GM19025 (cell line): ENCODE measurements around the gene ZNF107.
"Not testable (repeated sequence)": the region's sequence is repeated elsewhere in the genome, so short reads cannot be mapped to it uniquely, and the experiment has no call there.

Experiments used
- ATAC-seq: cut with Tn5 transposase; IDR thresholded peaks from one replicate; pipeline ENCODE4 v1.9.1; 2021; ENCODE audit warnings: mild to moderate bottlenecking, low read depth, moderate library complexity; ENCODE audit not compliant: unreplicated experiment

Gene ZNF107

DNA sequence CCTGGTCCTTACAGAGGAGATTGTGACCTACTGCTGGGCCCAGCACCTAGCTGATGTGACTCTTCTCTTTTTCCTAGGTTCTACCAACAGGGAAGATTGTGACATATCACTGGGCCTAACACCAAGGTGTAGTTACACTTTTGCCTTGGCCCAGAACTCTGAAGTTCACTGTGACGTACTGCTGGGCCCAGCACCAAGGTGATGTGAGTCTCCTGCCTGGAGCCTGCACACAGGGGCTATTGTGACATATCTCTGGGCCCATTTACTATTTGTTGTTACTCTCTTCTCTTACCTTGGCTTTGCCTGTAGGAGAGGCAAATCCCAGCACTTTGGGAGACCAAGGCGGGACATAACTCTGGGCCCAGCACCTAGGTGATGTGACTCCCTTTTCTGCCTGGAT lies 23.1 kb upstream of the ZNF107 start:
- no peak for ATAC-seq

DNA sequence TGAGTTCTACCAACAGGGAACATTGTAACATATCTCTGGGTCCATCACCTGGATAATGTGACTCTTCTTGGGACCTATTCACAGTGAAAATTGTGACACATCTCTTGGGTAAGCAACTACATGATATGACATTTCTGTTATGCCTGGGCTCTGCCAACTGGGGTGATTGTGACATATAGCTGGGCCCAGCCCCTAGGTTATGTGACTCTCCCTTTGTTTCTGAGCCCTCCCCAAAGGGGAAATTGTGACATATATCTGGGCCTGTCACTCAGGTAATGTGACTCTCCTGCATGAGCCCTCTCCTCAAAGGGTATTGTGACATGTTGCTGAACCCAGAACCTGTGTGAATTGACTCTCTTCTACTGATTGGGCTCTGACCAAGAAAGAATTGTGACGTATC lies 22.4 kb upstream of the ZNF107 start:
- ATAC-seq = no peak

DNA sequence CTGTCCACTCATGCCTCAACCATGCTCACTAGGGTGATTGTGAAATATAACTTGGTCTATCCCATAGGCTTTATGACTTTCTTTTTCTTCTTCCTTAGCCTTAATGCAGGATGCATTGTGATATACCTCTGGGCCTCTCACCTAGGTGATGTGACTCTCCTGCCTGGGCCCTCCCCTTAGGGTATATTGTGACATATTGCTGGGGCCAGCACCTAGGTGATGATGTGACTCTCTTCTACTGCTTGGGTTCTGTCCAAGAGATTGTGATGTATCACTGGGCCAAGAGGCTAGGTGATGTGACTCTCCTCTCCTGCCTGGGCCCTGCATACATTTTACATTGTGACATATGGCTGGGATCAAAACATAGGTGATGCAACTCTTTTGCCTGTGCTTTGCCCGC lies 14.7 kb upstream of the ZNF107 start:
- no peak for ATAC-seq

DNA sequence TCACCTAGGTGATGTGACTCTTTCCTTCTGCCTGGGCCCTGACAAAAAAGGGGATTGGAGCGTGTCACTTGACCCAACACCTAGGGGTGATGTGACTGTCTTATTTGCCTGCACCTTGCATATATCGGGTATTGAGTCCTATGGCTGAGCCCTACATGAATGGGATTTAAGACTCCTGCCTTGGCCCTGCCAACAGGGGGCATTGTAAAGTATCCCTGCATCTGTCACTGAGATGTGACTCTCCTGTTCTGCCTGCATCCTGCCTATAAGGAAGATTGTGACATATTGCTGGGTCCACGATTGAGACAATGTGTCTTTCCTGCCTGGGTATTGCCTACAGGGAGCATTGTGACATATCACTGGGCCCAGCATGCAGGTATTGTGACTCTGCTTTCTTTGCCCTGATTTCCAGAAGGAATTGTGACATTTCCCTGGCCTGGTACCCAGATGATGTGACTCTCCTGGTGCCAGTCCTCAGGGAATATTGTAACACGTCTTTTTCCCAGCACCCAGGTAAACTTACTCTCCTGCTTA lies 14.2 kb upstream of the ZNF107 start:
- no peak for ATAC-seq

DNA sequence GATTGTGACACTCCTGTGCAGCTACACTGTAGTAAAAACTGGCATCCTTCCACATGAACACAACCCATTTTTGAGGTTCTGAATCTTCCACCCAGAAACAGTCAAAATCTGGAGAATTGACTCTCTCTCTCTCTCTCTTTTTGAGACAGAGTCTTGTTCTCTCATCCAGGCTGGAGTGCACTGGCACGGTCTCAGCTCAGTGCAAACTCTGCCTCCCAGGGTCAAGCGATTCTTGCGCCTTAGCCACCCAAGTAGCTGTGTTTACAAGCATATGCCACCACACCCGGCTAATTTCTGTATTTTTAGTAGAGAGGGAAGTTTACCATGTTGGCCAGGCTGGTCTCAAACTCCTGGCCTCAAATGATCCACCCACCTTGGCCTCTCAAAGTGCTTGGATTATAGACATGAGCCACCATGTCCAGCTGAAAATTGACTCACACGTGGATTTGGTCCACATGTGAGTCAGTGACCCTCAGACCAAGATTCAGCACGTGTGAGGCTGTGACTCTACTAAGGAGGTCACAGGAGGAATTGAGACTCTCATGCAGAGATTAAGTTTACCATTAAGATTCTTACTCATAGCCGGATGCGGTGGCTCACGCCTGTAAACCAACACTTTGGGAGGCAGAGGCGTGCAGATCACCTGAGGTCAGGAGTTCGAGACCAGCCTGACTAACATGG lies 12.1 kb upstream of the ZNF107 start:
- ATAC-seq = no peak

DNA sequence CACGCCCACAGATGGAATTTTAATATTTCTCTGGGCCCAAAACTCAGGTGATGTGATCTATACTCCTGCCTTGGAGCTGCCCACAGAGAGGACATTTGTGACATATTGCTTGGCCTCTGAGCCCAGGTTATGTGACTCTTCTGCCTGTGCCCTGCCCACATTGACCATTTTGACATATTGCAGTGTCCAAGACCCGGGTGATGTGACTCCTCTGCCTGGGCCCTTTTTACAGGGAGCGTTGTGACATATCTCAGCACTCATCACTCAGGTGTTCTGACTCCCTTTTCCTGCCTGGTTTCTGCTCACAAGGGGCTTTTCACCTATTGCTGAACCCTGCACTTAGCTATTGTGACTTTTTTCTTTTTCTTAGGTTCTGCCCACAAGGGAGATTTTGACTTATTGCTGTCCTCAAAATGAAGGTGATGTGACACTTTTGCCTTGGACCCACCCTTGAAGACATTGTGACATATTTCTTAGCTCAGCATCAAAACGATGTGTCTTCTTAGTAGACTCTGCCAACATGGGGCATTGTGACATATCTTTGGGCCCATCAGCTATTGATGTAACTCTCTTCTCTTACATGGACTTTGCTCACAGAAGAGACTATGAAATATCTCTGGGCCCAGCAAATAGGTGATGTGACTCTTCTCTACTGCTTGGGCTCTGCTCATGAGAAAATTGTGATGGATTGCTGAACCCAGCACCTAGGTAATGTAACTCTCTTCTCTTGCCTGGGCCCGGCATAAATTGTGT lies 11.0 kb upstream of the ZNF107 start:
- no peak for ATAC-seq

DNA sequence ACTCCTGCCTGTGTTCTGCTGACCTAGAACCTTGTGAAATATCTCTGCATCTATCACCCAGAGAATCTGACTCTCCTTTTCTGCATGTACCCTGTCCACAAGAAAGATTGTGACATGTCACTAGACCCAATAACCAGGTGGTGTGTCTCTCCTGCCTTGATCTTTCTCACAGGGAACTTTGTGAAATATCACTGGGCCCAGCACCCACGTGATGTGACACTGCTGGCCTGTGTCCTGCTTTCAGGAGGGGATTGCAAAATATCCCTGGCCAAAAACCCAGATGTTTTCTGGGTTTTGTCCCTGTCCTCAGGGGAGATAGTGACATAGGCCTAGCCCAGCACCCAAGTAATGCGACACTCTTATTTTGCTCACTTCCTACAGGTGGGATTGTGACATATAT lies 10.1 kb upstream of the ZNF107 start:
- no peak for ATAC-seq

DNA sequence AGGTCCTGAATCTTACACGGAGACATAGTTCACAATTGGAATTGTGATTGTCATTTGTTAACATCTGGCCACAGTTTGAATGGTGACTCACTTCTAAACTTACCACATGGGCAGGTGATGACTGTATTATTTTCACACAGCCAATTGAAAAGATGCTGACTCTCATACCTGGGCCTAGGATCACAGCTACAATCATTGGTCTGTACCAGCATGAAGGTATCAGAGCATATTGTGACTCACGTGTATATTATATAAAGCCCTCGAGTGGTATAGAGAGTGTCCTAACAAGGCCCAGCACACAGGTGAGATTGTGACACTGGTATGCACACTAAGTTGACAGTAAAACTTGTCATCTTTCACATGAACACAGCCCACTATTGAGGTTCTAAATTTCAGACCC lies 9.4 kb upstream of the ZNF107 start:
- no peak for ATAC-seq

DNA sequence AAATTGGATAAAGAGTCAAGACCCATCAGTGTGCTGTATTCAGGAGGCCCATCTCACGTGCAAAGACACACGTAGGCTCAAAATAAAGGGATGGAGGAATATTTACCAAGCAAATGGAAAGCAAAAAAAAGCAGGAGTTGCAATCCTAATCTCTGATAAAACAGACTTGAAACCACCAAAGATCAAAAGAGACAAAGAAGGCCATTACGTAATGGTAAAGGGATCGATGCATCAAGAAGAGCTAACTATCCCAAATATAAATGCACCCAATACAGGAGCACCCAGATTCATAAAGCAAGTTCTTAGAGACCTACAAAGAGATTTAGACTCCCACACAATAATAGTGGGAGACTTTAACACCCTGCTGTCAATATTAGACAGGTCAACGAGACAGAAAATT lies 3.8 kb upstream of the ZNF107 start:
- not testable (repeated sequence) for ATAC-seq

DNA sequence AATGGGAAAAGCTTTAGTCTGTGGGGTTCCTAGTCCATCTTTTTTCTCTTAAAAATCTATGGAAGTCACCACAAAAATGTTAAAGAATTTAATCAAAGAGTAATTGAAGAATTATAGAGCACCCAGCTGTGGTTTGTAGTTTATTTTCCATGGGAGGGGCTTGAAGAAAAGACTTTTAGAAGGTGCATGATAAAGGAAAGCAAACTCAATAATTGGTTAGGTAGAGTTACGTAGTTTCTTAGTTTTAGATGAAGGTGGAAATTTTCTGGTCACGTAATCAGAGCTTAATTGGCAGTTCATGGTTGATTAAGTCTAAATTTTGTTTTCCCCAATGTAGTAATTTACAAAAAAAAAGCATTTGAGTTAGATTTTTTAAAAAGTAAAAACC lies 724 bp downstream of the ZNF107 start:
- ATAC-seq = no peak

DNA sequence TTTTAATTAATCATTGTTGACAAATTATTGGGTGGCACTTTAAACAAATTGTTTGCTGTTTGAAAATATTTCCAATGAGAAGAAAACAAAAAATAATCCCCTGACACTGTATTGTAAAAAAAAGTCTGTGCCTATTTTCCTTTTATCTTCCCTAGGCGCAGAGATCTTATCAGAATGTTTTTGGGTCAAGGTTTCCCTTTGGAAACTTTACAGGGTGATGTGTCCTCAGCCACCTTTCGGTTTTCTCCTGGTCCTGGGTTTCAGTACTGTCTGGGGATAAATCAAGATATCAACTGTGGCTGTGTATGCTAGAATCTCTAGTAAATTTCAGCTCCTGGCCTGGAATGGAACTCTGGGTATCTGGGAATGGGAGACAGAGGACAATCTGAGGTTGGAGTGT lies 1.4 kb downstream of the ZNF107 start:
- ATAC-seq = no peak

DNA sequence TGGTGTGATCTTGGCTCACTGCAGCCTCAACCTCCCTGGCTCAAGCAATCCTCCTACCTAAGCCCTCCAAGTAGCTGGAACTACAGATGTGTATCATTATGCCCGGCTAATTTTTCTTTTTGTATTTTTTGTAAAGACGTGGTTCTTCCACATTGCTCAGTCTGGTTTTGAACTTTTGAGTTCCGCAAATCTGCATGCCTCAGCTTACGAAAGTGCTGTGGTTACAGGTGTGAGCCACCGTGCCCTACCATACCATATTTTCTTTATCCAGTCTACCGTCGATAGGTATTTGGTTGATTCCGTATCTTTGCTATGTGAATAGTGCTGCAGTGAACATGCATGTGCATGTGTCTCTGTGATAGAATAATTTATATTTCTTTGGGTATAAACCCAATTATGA lies 6.5 kb downstream of the ZNF107 start:
- no peak for ATAC-seq

DNA sequence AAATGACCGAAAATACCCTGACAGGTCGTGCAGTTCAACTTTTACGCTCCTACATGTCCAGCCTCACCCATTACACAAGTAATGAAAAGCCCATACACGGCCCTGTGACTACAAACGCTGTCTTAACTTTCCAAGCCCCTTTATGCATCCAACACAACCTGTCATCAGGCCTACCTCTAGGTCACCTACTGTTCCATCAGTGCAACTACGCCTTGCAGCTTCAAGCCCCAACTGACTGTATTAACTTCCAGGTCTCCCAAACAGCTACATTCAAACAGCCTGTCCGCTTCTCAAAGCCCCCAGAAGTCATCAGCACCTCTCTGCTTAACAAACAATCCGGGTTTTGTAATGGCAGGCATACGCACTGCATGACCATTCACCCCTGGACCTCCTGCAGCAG lies 19.2 kb downstream of the ZNF107 start:
- no peak for ATAC-seq

DNA sequence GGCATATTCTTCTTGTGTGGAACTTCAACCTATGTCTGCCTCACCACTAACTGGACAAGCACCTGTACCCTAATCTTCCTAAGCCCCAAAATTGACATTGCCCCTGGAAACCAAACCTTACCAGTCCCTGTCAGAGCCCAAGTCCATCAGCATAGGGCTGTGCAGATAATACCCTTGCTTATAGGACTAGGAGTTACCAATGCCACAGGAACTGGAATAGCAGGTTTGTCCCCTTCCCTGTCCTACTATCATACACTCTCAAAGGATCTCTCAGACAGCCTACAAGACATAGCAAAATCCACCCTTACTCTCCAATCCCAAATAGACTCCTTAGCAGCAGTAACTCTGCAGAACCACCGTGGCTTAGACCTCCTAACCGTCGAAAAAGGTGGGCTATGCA lies 19.8 kb downstream of the ZNF107 start:
- no peak for ATAC-seq

DNA sequence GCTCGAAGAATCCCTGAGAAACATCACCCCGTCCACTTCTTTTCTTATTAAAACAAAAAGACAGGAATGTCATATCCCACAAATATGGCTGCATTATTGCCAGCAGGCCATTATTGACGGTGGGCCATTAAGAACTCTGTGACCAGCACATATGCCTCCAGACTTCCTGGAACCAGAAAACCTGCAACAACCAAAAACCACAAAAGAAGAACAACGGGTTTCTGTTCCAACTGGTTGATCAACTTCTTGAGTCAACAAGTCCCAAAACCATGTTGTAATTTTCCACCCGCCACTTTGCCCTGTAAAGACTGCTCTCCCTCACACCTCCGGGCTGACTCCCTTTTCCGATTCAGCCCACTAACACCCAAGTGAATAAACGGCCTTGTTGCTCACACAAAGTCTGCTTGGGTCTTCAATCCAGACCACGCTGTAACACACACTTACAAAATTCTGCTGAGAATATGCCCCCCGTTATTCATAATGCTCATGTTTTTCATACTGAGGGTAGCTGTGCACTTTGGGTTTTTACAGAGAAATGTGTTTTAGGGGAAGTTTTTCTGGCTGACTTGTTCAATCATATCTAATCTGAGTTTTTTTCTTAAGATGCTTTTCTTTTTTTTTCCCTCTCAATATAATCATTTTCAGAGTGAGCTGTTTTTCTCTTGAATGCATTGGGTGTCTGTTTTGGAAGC lies 20.7 kb downstream of the ZNF107 start:
- ATAC-seq = no peak

DNA sequence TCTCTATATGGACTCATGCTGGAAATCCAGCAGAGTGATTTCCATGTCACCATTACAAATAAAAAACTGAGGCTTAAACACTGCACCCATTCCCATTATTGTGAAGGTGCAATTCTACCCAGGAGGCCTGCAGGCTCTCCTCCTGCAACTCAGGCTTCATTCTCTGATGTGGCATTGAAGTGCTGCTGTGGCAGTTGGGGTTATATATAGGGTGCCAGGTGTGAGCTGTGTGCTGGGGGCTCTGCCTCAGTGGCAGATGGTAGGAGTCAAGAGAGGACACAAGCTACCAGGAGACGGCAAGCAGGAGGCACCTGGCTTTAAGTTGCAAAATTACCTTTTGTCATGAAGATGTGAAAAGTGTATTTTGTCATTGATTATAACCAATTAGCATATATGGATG lies 21.3 kb downstream of the ZNF107 start:
- no peak for ATAC-seq

DNA sequence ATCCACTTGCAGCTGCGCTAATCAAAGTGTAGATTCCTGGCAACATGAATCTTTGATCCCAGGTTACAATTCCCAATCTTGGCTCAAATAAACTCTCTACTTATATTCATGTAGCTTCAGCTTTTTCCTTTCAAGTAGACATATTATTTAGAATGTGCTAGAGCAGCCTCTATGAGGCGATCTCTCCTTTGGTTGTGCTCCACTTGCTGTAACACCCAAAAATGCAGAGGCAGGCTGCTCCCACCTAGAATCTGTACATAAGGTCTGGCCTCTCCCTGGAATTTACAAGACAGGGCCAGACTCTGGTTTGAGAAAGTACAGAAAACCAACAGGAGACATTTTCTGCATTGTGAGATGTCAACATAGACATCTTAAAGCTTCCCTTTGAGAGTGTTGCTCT lies 23.1 kb downstream of the ZNF107 start:
- ATAC-seq = no peak

DNA sequence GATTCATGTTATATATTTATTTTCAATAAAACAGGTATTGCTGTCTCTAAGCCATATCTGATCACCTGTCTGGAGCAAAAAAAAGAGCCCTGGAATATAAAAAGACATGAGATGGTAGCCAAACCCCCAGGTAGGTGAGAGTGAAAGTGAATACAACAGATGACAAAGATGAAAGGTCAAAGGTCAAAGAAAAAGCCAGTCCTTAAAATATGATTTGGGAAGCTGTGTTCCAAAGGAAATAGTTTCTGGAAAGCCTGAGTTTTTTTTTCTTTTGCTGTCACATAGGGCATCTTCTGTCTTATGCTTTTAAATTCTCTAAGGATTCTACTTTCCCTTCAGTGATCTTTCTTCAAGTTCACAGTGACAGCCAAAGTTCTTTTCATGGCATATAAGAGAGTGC lies 25.9 kb downstream of the ZNF107 start:
- no peak for ATAC-seq

DNA sequence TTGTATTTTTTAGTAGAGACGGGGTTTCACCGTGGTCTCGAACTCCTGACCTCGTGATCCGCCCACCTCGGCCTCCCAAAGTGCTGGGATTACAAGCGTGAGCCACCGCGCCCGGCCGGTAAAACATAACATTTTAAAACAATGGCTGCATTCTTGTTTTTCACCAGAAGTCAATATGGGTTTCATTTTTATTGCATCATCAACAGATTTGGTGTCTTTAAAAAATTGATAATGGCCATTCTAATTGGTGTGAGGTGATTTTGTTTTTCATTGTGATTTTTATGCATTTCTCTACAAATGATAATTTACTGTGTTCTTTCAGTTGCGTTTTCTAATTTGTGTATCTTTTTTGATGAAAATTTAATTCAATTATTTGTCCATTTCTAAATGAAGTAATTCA lies 31.9 kb downstream of the ZNF107 start:
- not testable (repeated sequence) for ATAC-seq

DNA sequence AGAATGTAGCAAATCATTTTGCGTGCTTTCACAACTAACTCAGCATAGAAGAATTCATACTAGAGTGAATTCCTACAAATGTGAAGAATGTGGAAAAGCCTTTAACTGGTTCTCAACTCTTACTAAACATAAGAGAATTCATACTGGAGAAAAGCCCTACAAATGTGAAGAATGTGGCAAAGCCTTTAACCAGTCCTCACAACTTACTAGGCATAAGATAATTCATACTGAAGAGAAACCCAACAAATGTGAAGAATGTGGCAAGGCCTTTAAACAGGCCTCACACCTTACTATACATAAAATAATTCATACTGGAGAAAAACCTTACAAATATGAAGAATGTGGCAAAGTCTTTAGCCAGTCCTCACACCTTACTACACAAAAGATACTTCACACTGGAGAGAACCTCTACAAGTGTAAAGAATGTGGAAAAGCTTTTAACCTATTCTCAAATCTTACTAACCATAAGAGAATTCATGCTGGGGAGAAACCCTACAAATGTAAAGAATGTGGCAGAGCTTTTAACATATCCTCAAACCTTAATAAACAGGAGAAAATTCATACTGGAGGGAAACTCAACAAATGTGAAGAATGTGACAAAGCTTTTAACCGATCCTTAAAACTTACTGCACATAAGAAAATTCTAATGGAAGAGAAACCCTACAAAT lies 40.8 kb downstream of the ZNF107 start:
- no peak for ATAC-seq

DNA sequence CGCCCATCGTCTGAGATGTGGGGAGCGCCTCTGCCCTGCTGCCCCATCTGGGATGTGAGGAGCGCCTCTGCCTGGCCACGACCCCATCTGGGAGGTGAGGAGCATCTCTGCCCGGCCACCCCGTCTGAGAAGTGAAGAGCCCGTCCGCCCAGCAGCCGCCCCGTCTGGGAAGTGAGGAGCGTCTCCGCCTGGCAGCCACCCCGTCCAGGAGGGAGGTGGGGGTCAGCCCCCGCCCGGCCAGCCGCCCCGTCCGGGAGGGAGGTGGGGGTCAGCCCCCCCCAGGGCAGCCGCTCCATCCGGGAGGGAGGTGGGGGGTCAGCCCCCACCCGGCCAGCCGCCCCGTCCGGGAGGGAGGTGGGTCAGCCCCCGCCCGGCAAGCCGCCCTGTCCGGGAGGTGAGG lies 52.0 kb downstream of the ZNF107 start:
- ATAC-seq = not testable (repeated sequence)
